ENCODE results near the gene SPHK1.

- TF ChIP-seq, protein P1, sequence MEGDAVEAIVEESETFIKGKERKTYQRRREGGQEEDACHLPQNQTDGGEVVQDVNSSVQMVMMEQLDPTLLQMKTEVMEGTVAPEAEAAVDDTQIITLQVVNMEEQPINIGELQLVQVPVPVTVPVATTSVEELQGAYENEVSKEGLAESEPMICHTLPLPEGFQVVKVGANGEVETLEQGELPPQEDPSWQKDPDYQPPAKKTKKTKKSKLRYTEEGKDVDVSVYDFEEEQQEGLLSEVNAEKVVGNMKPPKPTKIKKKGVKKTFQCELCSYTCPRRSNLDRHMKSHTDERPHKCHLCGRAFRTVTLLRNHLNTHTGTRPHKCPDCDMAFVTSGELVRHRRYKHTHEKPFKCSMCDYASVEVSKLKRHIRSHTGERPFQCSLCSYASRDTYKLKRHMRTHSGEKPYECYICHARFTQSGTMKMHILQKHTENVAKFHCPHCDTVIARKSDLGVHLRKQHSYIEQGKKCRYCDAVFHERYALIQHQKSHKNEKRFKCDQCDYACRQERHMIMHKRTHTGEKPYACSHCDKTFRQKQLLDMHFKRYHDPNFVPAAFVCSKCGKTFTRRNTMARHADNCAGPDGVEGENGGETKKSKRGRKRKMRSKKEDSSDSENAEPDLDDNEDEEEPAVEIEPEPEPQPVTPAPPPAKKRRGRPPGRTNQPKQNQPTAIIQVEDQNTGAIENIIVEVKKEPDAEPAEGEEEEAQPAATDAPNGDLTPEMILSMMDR (IDR thresholded peaks at IDR 0.05), result no peak
- TF ChIP-seq POLR2A (IDR thresholded peaks at IDR 0.05), result no peak
- no peak for TF ChIP-seq POLR2AphosphoS5 (IDR thresholded peaks at IDR 0.05)
These were observed 47.0 kb upstream of the SPHK1 start for GRCh38 chr17:76337413-76337777.
